K562 (cell line): ENCODE results near the gene RPH3AL. TPM values are rescaled to one million over a fixed set of nuclear protein-coding genes. Genes with fewer than 3 reads are reported as not detected.

ENCODE experiments used
- ATAC-seq: fragments of 200-7000 bp; cut with Tn5 transposase; 3 replicates; pipeline ENCODE4 v1.9.1; 2020; ENCODE audit warnings: moderate library complexity
- BruUV-seq: library from RNA; stranded (reverse); fragments of 400-500 nt; replicated peaks from 2 replicates; lab custom pipeline; 2021; lab: Mats Ljungman, UMichigan
- CTCF ChIA-PET: fragments of 300-600 bp; formaldehyde crosslinking; extraction: SDS; loops from one replicate; lab custom pipeline; 2021; ENCODE audit warnings: low intra/inter-chr PET ratio; lab: Yijun Ruan, JAX
- POLR2A ChIA-PET: fragments of 300-600, 350-650 bp; sonication (Branson Sonifier 250); formaldehyde crosslinking; extraction: SDS; loops from one replicate; lab custom pipeline; 2021; ENCODE audit warnings: antibody characterized with exemption, inconsistent platforms; lab: Yijun Ruan, JAX
- DNase-seq, 4 experiments: peaks; one replicate each; pipeline versions ENCODE4 v3.0.0 to v3.0.0-alpha.2; 2011 to 2018; ENCODE audit warnings: low spot score in 3 of 4, mixed read lengths in 3 of 4; ENCODE audit errors: extremely low read depth in 1 of 4
- FAIRE-seq: peaks from 2 replicates; lab custom pipeline; 2011; peaks lifted over from hg19 to GRCh38; lab: Jason Lieb, UNC
- H2AFZ ChIP-seq: 2 replicates; pipeline ENCODE4 v1.6.0; 2011; ENCODE audit warnings: low read depth, low read length, control low read depth, inconsistent platforms
- H3K27ac ChIP-seq: fragments of 200-600 bp; 3 replicates; pipeline ENCODE4 v1.8.0; 2011; ENCODE audit warnings: low read depth, mild to moderate bottlenecking, control low read depth, inconsistent platforms, low read length, moderate library complexity, mixed read lengths; ENCODE audit errors: extremely low read depth
- H3K27me3 ChIP-seq, 2 experiments: fragments of 300-600 bp in 1 of 2; 2 replicates in 1 of 2; 3 replicates in 1 of 2; pipeline versions ENCODE4 v1.6.0 to v1.8.0; 2011; ENCODE audit warnings: inconsistent platforms in 2 of 2, low read length in 2 of 2, mild to moderate bottlenecking in 1 of 2, mixed read lengths in 1 of 2, moderate library complexity in 1 of 2; ENCODE audit not compliant: control insufficient read depth in 2 of 2, insufficient read depth in 2 of 2
- H3K36me3 ChIP-seq: fragments of 300-600 bp; 3 replicates; pipeline ENCODE4 v1.8.0; 2011; ENCODE audit warnings: mild to moderate bottlenecking, low read length, inconsistent platforms; ENCODE audit not compliant: control insufficient read depth, insufficient read depth
- H3K4me1 ChIP-seq, 2 experiments: fragments of 200-600 bp in 1 of 2; replicated peaks in 1 of 2; 2 replicates in 1 of 2; 3 replicates in 1 of 2; pipeline versions ENCODE4 v1.5.1 to v1.8.0; 2011; ENCODE audit warnings: inconsistent platforms in 2 of 2, low read length in 2 of 2, mild to moderate bottlenecking in 1 of 2, mixed read lengths in 1 of 2, moderate library complexity in 1 of 2; ENCODE audit not compliant: control insufficient read depth in 2 of 2, insufficient read depth in 2 of 2
- H3K4me2 ChIP-seq: 2 replicates; pipeline ENCODE4 v1.6.1; 2011; ENCODE audit warnings: low read length, control low read depth, inconsistent platforms, mixed read lengths; ENCODE audit not compliant: insufficient read depth
- H3K4me3 ChIP-seq: fragments of 200-600 bp; sonication (generic), shearing (Covaris generic); 2 replicates; pipeline ENCODE4 v1.5.1; 2016; ENCODE audit warnings: control low read depth, inconsistent platforms
- H3K79me2 ChIP-seq: fragments of 200-600 bp; 3 replicates; pipeline ENCODE4 v1.8.0; 2011; ENCODE audit warnings: low read length, inconsistent platforms; ENCODE audit not compliant: control insufficient read depth, insufficient read depth
- H3K9ac ChIP-seq, 2 experiments: 2 replicates each; pipeline versions ENCODE4 v1.6.0 to v1.6.1; 2011; ENCODE audit warnings: low read depth in 2 of 2, low read length in 2 of 2, control low read depth in 1 of 2, inconsistent platforms in 1 of 2, mild to moderate bottlenecking in 1 of 2, mixed read lengths in 1 of 2; ENCODE audit not compliant: insufficient read depth in 1 of 2
- H3K9me1 ChIP-seq: one replicate; pipeline ENCODE4 v1.6.0; 2011; ENCODE audit warnings: inconsistent platforms, mild to moderate bottlenecking, low read length, moderate library complexity; ENCODE audit not compliant: control insufficient read depth, insufficient read depth
- H3K9me3 ChIP-seq: replicated peaks from 2 replicates; pipeline ENCODE4 v1.5.1; 2011; ENCODE audit warnings: low read depth, low read length, inconsistent platforms; ENCODE audit not compliant: control insufficient read depth, insufficient read depth
- H4K20me1 ChIP-seq: replicated peaks from 2 replicates; pipeline ENCODE4 v1.6.1; 2011; ENCODE audit warnings: low read length, inconsistent platforms, mixed read lengths; ENCODE audit not compliant: control insufficient read depth, insufficient read depth
- CHD4 ChIP-seq: fragments of 200-600 bp; sonication (generic); IDR thresholded peaks from 3 replicates; pipeline ENCODE4 v1.6.1; 2012; ENCODE audit warnings: low read depth, mild to moderate bottlenecking, mixed read lengths, low read length, inconsistent platforms; ENCODE audit not compliant: insufficient read depth, insufficient replicate concordance, poor library complexity, severe bottlenecking
- CSDE1 ChIP-seq, 2 experiments: fragments of 450-650 bp; IDR thresholded peaks; 2 replicates each; pipeline ENCODE4 v1.6.1; 2016; ENCODE audit warnings: mild to moderate bottlenecking in 1 of 2
- FOXK1 ChIP-seq: sonication (generic); formaldehyde crosslinking; IDR thresholded peaks from 2 replicates; pipeline ENCODE4 v1.8.0; 2022; ENCODE audit warnings: missing genetic modification reagents, mild to moderate bottlenecking, borderline replicate concordance
- HDAC3 ChIP-seq: fragments of 450-650 bp; IDR thresholded peaks from 2 replicates; pipeline ENCODE4 v1.6.1; 2018; ENCODE audit warnings: borderline replicate concordance, mild to moderate bottlenecking, moderate library complexity; ENCODE audit not compliant: partially characterized antibody
- HIVEP1 ChIP-seq: fragments of 250-450 bp; sonication (Bioruptor Pico); IDR thresholded peaks from 2 replicates; pipeline ENCODE4 v1.4.0; 2020; ENCODE audit warnings: mild to moderate bottlenecking
- KLF1 ChIP-seq: fragments of 450-650 bp; IDR thresholded peaks from 2 replicates; pipeline ENCODE4 v1.6.1; 2016; ENCODE audit warnings: missing genetic modification characterization, missing compliant biosample characterization
- NFE2L1 ChIP-seq: fragments of 450-650 bp; IDR thresholded peaks from 2 replicates; pipeline ENCODE4 v1.6.1; 2016; ENCODE audit warnings: missing genetic modification characterization, low read depth, mild to moderate bottlenecking, missing compliant biosample characterization, moderate library complexity, borderline replicate concordance
- NFXL1 ChIP-seq: fragments of 450-650 bp; formaldehyde crosslinking; IDR thresholded peaks from 2 replicates; pipeline ENCODE4 v1.4.0; 2021; ENCODE audit warnings: mild to moderate bottlenecking
- TCFL5 ChIP-seq: fragments of 250-450 bp; sonication (Bioruptor Pico); conservative IDR thresholded peaks from 2 replicates; pipeline ENCODE4 v1.6.1; 2021; ENCODE audit warnings: mild to moderate bottlenecking, moderate library complexity, matching md5 sums
- ZEB2 ChIP-seq: fragments of 450-650 bp; IDR thresholded peaks from 2 replicates; pipeline ENCODE4 v1.6.1; 2016
- WGBS: fragments of 100-300 bp; shearing (Covaris generic); methylation state at CpG from one replicate; pipeline ENCODE4 v1.1.6; 2016; ENCODE audit warnings: low coverage, mixed read lengths; ENCODE audit not compliant: insufficient coverage; ENCODE audit errors: missing lambda C conversion rate; 5-methylcytosine and 5-hydroxymethylcytosine counted together
- in situ Hi-C: fragments of 300-500 bp; cut with MboI; formaldehyde crosslinking; loops from 4 replicates; pipeline ENCODE4 v1.15.0; 2018; ENCODE audit warnings: inconsistent platforms, mixed read lengths
- intact Hi-C: fragments of 100-400 bp; cut with micrococcal nuclease; formaldehyde crosslinking; loops from 2 replicates; pipeline ENCODE4 v1.14.2; 2022
- polyA plus RNA-seq, 8 experiments: library from polyadenylated mRNA; depleted of rRNA in 4 of 8; stranded (reverse) in 5 of 8; unstranded in 3 of 8; fragments of >200 nt; fragmentation: Nextera tagmentation in 2 of 8; fragmentation: Illumina TruSeq in 1 of 8; extraction: Ambion mirVana in 2 of 8; extraction: Trizol in 1 of 8; gene quantifications; 2 replicates each; pipeline versions ENCODE4 v1.2.1 to v1.2.3, GENCODE V29; 2011 to 2014; ENCODE audit warnings: inconsistent platforms in 1 of 8, missing spikeins in 1 of 8
- total RNA-seq, 7 experiments: library from RNA; depleted of rRNA in 6 of 7; stranded (reverse); fragments of >200 nt in 6 of 7; fragmentation: Illumina TruSeq in 2 of 7; extraction: Trizol in 2 of 7; gene quantifications; 2 replicates each; pipeline versions ENCODE4 v1.2.1 to v1.2.3, GENCODE V29; 2011 to 2021; ENCODE audit warnings: low replicate concordance in 1 of 7
- TF ChIP-seq, protein P1 (sequence below): fragments of 250-450 bp; sonication (Bioruptor Pico); IDR thresholded peaks from 2 replicates; pipeline ENCODE4 v1.8.0; 2022; ENCODE audit warnings: inconsistent platforms, mild to moderate bottlenecking, moderate library complexity, borderline replicate concordance
- TF ChIP-seq, protein P2 (sequence below): fragments of 450-650 bp; formaldehyde crosslinking; IDR thresholded peaks from 2 replicates; pipeline ENCODE4 v1.4.0; 2022; ENCODE audit warnings: mild to moderate bottlenecking, moderate library complexity
- TF ChIP-seq, protein P3 (sequence below), 2 experiments: fragments of 450-650 bp; IDR thresholded peaks; 2 replicates each; pipeline ENCODE4 v1.6.1; 2018; ENCODE audit warnings: mild to moderate bottlenecking in 2 of 2, low read depth in 1 of 2; ENCODE audit not compliant: partially characterized antibody in 2 of 2
- TF ChIP-seq, protein P4 (sequence below): fragments of 450-650 bp; conservative IDR thresholded peaks from 2 replicates; pipeline ENCODE4 v1.6.1; 2016; ENCODE audit warnings: missing genetic modification characterization, low read depth, mild to moderate bottlenecking, missing compliant biosample characterization, moderate library complexity

RPH3AL gene
- total and polyA plus RNA-seq, 9 of the 15 experiments (the other 6 are each of a cell fraction or from before 2014, with no cell fraction given): 0.18 to 1.7 (median 0.39) TPM

DNA sequence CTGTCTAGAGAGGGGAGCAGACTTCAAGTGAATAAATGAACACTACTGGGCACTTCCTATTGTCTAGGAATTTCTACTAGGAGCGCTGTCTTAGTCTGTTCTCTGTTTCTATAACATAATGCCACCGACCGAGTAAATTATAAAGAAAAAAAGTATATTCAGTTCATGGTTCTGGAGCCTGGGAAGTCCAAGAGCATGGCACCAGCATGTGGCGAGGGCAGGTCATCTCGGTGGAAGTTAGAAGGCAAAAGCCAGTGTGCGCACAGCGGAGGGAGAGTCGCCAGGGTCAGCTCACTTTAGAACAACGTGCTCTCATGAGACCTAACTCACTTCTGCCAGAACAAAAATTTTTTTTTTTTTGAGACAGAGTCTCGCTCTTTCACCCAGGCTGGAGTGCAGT lies 35.5 kb upstream of the RPH3AL start:
- Histone ChIP-seq H3K9me1 (no peaks in the 10 kb centered on the region), H4K20me1 (no peaks in the 10 kb centered on the region), H3K27me3 (peaks cover 6 to 13% of the 10 kb centered on the region in 2 experiments; a peak in 4 of 5 replicates), H3K4me1 (peaks cover 0 to 15% of the 10 kb centered on the region in 2 experiments; a peak in 3 of 5 replicates), H2AFZ (no peak overlapping the region), H3K4me3 (no peak overlapping the region), H3K4me2 (no peak overlapping the region), H3K27ac (no peak overlapping the region), H3K79me2 (no peaks in the 10 kb centered on the region), H3K36me3 (no peaks in the 10 kb centered on the region), H3K9me3 (no peaks in the 10 kb centered on the region), H3K9ac (no peak overlapping the region)
- no peak for ATAC-seq
- whole genome bisulfite sequencing: 31% methylated on average over 9 of the region's 10 CpGs
- in situ Hi-C loops: no loop called here
- ChIA-PET CTCF (no interaction called here), POLR2A (interaction anchor here (0.7 kb wide), 1 partner anchor 18 kb away, joined by 5 read pairs; no protein-coding TSS in a partner anchor)
- intact Hi-C loops: no loop called here
- DNase-seq: no peak
- FAIRE-seq: no peak
- BruUV-seq: no TSS peak
- TF ChIP-seq, protein P1, sequence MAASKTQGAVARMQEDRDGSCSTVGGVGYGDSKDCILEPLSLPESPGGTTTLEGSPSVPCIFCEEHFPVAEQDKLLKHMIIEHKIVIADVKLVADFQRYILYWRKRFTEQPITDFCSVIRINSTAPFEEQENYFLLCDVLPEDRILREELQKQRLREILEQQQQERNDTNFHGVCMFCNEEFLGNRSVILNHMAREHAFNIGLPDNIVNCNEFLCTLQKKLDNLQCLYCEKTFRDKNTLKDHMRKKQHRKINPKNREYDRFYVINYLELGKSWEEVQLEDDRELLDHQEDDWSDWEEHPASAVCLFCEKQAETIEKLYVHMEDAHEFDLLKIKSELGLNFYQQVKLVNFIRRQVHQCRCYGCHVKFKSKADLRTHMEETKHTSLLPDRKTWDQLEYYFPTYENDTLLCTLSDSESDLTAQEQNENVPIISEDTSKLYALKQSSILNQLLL (CRISPR knock-in tag): no peak
- TF ChIP-seq, protein P2, sequence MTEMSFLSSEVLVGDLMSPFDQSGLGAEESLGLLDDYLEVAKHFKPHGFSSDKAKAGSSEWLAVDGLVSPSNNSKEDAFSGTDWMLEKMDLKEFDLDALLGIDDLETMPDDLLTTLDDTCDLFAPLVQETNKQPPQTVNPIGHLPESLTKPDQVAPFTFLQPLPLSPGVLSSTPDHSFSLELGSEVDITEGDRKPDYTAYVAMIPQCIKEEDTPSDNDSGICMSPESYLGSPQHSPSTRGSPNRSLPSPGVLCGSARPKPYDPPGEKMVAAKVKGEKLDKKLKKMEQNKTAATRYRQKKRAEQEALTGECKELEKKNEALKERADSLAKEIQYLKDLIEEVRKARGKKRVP (CRISPR knock-in tag): no peak
- TF ChIP-seq CSDE1 (IDR thresholded peaks at IDR 0.05) (no peak), HIVEP1 (CRISPR knock-in tag) (no peak), KLF1 (tag) (no peak), CHD4 (no peak), NFXL1 (CRISPR knock-in tag) (no peak), HDAC3 (no peak), FOXK1 (CRISPR knock-in tag) (no peak), NFE2L1 (tag) (no peak), TCFL5 (CRISPR knock-in tag) (no peak), ZEB2 (no peak)
- TF ChIP-seq, protein P3, sequence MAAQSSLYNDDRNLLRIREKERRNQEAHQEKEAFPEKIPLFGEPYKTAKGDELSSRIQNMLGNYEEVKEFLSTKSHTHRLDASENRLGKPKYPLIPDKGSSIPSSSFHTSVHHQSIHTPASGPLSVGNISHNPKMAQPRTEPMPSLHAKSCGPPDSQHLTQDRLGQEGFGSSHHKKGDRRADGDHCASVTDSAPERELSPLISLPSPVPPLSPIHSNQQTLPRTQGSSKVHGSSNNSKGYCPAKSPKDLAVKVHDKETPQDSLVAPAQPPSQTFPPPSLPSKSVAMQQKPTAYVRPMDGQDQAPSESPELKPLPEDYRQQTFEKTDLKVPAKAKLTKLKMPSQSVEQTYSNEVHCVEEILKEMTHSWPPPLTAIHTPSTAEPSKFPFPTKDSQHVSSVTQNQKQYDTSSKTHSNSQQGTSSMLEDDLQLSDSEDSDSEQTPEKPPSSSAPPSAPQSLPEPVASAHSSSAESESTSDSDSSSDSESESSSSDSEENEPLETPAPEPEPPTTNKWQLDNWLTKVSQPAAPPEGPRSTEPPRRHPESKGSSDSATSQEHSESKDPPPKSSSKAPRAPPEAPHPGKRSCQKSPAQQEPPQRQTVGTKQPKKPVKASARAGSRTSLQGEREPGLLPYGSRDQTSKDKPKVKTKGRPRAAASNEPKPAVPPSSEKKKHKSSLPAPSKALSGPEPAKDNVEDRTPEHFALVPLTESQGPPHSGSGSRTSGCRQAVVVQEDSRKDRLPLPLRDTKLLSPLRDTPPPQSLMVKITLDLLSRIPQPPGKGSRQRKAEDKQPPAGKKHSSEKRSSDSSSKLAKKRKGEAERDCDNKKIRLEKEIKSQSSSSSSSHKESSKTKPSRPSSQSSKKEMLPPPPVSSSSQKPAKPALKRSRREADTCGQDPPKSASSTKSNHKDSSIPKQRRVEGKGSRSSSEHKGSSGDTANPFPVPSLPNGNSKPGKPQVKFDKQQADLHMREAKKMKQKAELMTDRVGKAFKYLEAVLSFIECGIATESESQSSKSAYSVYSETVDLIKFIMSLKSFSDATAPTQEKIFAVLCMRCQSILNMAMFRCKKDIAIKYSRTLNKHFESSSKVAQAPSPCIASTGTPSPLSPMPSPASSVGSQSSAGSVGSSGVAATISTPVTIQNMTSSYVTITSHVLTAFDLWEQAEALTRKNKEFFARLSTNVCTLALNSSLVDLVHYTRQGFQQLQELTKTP (IDR thresholded peaks at IDR 0.05; ENCODE audit: low read depth in 1 of 2, partially characterized antibody in 2 of 2): no peak
- TF ChIP-seq, protein P4, sequence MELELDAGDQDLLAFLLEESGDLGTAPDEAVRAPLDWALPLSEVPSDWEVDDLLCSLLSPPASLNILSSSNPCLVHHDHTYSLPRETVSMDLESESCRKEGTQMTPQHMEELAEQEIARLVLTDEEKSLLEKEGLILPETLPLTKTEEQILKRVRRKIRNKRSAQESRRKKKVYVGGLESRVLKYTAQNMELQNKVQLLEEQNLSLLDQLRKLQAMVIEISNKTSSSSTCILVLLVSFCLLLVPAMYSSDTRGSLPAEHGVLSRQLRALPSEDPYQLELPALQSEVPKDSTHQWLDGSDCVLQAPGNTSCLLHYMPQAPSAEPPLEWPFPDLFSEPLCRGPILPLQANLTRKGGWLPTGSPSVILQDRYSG (tag): no peak
